ENCODE results near the gene MICALL2.

DNA sequence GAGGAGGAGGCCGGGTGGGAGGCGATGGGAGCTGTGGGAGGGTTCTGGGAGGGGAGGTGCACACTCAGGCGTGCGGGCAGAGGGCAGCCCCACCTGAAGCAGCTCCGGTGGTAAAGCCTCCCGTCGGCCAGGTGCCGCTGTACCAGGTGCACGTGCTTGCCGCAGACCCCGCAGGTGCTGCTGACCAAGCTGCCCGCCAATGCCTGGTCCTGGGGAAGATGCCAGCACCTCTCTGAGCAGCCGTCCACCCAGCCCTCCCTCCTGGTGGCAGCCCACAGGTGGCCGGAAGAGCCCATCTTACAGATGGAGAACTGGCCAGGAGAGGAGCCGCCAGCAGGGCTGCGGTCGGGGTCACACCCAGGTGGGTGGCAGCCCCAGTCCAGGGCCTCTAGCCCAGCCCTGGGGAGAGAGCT is 12.6 kb downstream of the MICALL2 start:
- TF ChIP-seq POLR2AphosphoS5 (IDR thresholded peaks at IDR 0.05; ENCODE audit: low read depth, low read length) = no peak
- TF ChIP-seq POLR2A (IDR thresholded peaks at IDR 0.05; ENCODE audit: low read depth, low read length) = no peak

All from GM12892 (cell line).